Fibroblast of lung (primary cell): ENCODE results near the gene NHS. TPM values are rescaled to one million over a fixed set of nuclear protein-coding genes. Genes with fewer than 3 reads are reported as not detected.
A peak's percentile ranks its signal among the peaks of the same experiment; 100 is the strongest.

Source experiments
- DNase-seq, 2 donors: peaks; one replicate each; pipeline versions ENCODE4 v3.0.0 to v3.0.0-alpha.2; 2010; ENCODE audit warnings: low read depth in 2 of 2
- H2AFZ ChIP-seq: 2 replicates; pipeline ENCODE4 v1.5.1; 2012; ENCODE audit warnings: low read length, control low read depth, inconsistent platforms
- H3K27ac ChIP-seq: 2 replicates; pipeline ENCODE4 v1.5.1; 2011; ENCODE audit warnings: low read length, control low read depth; ENCODE audit not compliant: insufficient read depth
- H3K27me3 ChIP-seq: 2 replicates; pipeline ENCODE4 v1.5.1; 2011; ENCODE audit warnings: mild to moderate bottlenecking, low read length; ENCODE audit not compliant: control insufficient read depth, insufficient read depth
- H3K36me3 ChIP-seq: 2 replicates; pipeline ENCODE4 v1.5.1; 2011; ENCODE audit warnings: low read length; ENCODE audit not compliant: control insufficient read depth, insufficient read depth
- H3K4me1 ChIP-seq: 2 replicates; pipeline ENCODE4 v1.5.1; 2011; ENCODE audit warnings: low read length; ENCODE audit not compliant: control insufficient read depth, insufficient read depth; ENCODE audit errors: extremely low read depth
- H3K4me2 ChIP-seq: 2 replicates; pipeline ENCODE4 v1.5.1; 2011; ENCODE audit warnings: low read length, control low read depth; ENCODE audit not compliant: insufficient read depth; ENCODE audit errors: extremely low read depth
- H3K4me3 ChIP-seq, 4 experiments: fragments of 200-600 bp in 1 of 4; sonication (generic) in 1 of 4; replicated peaks in 1 of 4; 2 replicates each; pipeline ENCODE4 v1.5.1; 2011 to 2016; ENCODE audit warnings: low read length in 4 of 4, low read depth in 3 of 4, mild to moderate bottlenecking in 3 of 4, control low read depth in 2 of 4, inconsistent platforms in 1 of 4, mixed read lengths in 1 of 4; ENCODE audit not compliant: insufficient read depth in 1 of 4; ENCODE audit errors: control extremely low read depth in 1 of 4
- H3K79me2 ChIP-seq: 2 replicates; pipeline ENCODE4 v1.5.1; 2012; ENCODE audit warnings: mild to moderate bottlenecking, low read length, inconsistent platforms; ENCODE audit not compliant: control insufficient read depth, insufficient read depth
- H3K9ac ChIP-seq: 2 replicates; pipeline ENCODE4 v1.5.1; 2011; ENCODE audit warnings: mild to moderate bottlenecking, low read length, control low read depth; ENCODE audit not compliant: insufficient read depth
- H3K9me3 ChIP-seq: 2 replicates; pipeline ENCODE4 v1.5.1; 2012; ENCODE audit warnings: low read depth, low read length; ENCODE audit not compliant: control insufficient read depth, insufficient read depth
- H4K20me1 ChIP-seq: 2 replicates; pipeline ENCODE4 v1.5.1; 2011; ENCODE audit warnings: low read length; ENCODE audit not compliant: control insufficient read depth, insufficient read depth; ENCODE audit errors: extremely low read depth
- EZH2 ChIP-seq: IDR thresholded peaks from 2 replicates; pipeline ENCODE4 v1.5.1; 2012; ENCODE audit warnings: low read length, control low read depth, mild to moderate bottlenecking; ENCODE audit errors: missing control alignments
- polyA minus RNA-seq: library from RNA; depleted of rRNA, polyadenylated mRNA; stranded (reverse); fragments of >200 nt; gene quantifications from 2 replicates; pipeline ENCODE4 v1.2.3, GENCODE V29; 2011; ENCODE audit warnings: low replicate concordance
- polyA plus RNA-seq, 2 donors: library from polyadenylated mRNA; depleted of rRNA in 1 of 2; stranded (reverse) in 1 of 2; unstranded in 1 of 2; fragments of >200 nt; gene quantifications; 2 replicates each; pipeline ENCODE4 v1.2.1, GENCODE V29; 2011 to 2012; ENCODE audit warnings: missing spikeins in 1 of 2
- total RNA-seq: library from RNA; depleted of rRNA; stranded (reverse); fragments of >200 nt; gene quantifications from 2 replicates; pipeline ENCODE4 v1.2.1, GENCODE V29; 2014
- TF ChIP-seq, protein P1 (sequence below), 2 donors: IDR thresholded peaks in 1 of 2; conservative IDR thresholded peaks in 1 of 2; 1 replicate in 1 of 2; 2 replicates in 1 of 2; pipeline ENCODE4 v1.5.1; 2011 to 2012; ENCODE audit warnings: low read length in 2 of 2, control low read depth in 1 of 2, inconsistent platforms in 1 of 2, low read depth in 1 of 2, mild to moderate bottlenecking in 1 of 2

NHS gene
- total RNA-seq (2.1 and 3.8 TPM in 2 replicates), polyA plus RNA-seq (1.4 TPM in 2 replicates), polyA minus RNA-seq (3.6 and 10.7 TPM in 2 replicates)
- 1.5 and 2.0 TPM in 2 replicates for polyA plus RNA-seq (2012)

DNA sequence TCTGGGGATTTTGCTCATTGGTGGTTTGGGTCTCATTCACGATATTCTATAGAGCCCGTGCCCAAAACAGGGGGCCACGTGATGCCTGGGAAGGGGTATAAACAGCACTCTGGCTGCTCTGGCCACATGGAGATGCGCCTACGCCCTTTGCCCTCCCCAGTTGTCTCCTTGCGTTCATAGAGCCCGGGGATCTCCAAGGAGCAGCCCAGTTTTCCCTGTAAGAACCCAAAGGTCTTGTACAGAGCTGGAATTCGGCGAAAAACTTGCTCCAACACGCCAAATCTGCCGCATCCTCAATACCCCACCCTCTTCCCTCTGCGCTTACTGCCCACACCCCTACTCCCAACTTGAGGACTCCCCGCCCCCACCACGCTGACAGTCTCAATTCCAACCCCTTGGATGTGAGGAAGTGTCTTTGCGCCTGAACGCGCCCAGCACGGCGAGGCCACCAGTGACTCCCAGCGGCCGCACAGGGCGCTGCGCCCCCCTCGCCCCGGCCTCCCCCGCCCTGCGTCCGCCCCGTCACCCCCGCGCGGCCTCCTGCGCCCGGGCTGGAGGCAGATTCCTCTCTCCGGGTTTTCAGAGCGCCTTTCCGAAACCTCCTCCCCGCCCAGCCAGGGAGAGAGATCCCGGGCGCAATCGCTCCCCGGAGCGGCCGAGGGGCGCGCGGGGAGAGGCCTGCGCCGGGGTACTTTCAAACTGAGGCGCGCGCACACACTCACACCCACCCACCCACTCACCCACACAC is at the start of gene NHS:
TSS of gene NHS (plus strand) at position 582 of the 748 bp plus-strand sequence. CDS start 558 bp downstream, outside the sequence.
- Histone ChIP-seq H3K4me1 (no peaks in the 10 kb centered on the region), H2AFZ (peak within 1 kb of the TSS; percentile 34), H3K9ac (peak within 1 kb of the TSS; percentile 40), H4K20me1 (no peaks in the 10 kb centered on the region), H3K4me3 (peak within 1 kb of the TSS; percentile 49 to 75 (median 67)), H3K79me2 (no peaks in the 10 kb centered on the region), H3K9me3 (no peaks in the 10 kb centered on the region), H3K27me3 (no peaks in the 10 kb centered on the region), H3K4me2 (peak within 1 kb of the TSS; percentile 88), H3K36me3 (no peaks in the 10 kb centered on the region), H3K27ac (peak within 1 kb of the TSS; percentile 34)
- TF ChIP-seq, protein P1, sequence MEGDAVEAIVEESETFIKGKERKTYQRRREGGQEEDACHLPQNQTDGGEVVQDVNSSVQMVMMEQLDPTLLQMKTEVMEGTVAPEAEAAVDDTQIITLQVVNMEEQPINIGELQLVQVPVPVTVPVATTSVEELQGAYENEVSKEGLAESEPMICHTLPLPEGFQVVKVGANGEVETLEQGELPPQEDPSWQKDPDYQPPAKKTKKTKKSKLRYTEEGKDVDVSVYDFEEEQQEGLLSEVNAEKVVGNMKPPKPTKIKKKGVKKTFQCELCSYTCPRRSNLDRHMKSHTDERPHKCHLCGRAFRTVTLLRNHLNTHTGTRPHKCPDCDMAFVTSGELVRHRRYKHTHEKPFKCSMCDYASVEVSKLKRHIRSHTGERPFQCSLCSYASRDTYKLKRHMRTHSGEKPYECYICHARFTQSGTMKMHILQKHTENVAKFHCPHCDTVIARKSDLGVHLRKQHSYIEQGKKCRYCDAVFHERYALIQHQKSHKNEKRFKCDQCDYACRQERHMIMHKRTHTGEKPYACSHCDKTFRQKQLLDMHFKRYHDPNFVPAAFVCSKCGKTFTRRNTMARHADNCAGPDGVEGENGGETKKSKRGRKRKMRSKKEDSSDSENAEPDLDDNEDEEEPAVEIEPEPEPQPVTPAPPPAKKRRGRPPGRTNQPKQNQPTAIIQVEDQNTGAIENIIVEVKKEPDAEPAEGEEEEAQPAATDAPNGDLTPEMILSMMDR (conservative IDR thresholded peaks at IDR 0.05 in 1 of 2, IDR thresholded peaks at IDR 0.05 in 1 of 2; ENCODE audit: low read depth in 1 of 2, low read length in 2 of 2), result peak; percentile 17 to 43
- TF ChIP-seq EZH2, result no peak
- peak; percentile 75 to 78 for DNase-seq

DNA sequence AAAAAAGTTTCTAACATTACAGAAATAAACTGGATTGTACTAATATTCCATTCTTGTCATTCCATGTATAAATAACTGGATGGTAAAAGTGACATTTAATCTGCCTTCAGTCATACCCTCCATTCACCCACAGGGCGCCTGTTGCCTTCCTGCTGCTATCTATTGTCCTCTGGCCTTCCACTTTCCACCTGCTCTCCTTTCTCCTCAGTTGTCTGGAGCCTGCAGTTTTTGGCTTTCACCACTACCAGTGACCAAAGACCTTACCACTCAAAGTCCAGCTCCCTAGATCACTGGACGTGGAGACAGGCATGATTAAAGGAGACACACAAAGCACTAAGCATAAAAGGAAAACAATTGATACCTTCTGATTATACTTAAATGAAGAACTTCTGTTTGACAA is 46.2 kb upstream of the NHS start:
- H3K4me3 ChIP-seq, result no peak overlapping the region
- H3K36me3 ChIP-seq, result no peaks in the 10 kb centered on the region
- no peak for DNase-seq
- no peak overlapping the region for H3K27ac ChIP-seq
- H3K79me2 ChIP-seq, result no peaks in the 10 kb centered on the region
- H3K27me3 ChIP-seq, result no peaks in the 10 kb centered on the region
- no peak overlapping the region for H3K4me2 ChIP-seq
- no peaks in the 10 kb centered on the region for H4K20me1 ChIP-seq
- no peak for TF ChIP-seq EZH2
- TF ChIP-seq, protein P1 (conservative IDR thresholded peaks at IDR 0.05 in 1 of 2, IDR thresholded peaks at IDR 0.05 in 1 of 2; ENCODE audit: low read depth in 1 of 2, low read length in 2 of 2), result no peak
- no peak overlapping the region for H2AFZ ChIP-seq
- H3K9ac ChIP-seq, result no peak overlapping the region
- no peaks in the 10 kb centered on the region for H3K9me3 ChIP-seq
- H3K4me1 ChIP-seq, result no peaks in the 10 kb centered on the region

DNA sequence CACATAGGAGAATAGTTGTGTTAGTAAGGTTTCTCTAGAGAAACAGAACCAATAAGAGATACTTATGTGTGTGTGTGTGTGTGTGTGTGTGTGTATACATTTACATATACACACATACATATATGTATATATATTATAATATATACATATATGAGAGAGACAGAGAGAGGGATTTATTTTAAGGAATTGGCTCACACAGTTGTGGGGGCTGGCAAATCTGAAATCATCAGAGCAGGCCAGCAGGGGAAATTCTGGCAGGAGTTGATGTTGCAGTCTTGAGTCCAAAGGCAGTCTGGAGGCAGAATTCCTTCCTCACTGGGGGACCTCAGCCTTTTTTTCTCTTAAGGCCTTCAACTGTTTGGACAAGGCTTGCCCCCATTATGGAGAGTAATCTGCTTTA is 38.6 kb upstream of the NHS start:
- Histone ChIP-seq H3K9me3 (no peaks in the 10 kb centered on the region), H3K9ac (no peak overlapping the region), H3K27me3 (no peaks in the 10 kb centered on the region), H3K27ac (no peak overlapping the region), H3K4me2 (no peak overlapping the region), H4K20me1 (no peaks in the 10 kb centered on the region), H2AFZ (no peak overlapping the region), H3K4me3 (no peak overlapping the region), H3K36me3 (no peaks in the 10 kb centered on the region), H3K79me2 (no peaks in the 10 kb centered on the region), H3K4me1 (no peaks in the 10 kb centered on the region)
- no peak for DNase-seq
- no peak for TF ChIP-seq EZH2
- TF ChIP-seq, protein P1 (conservative IDR thresholded peaks at IDR 0.05 in 1 of 2, IDR thresholded peaks at IDR 0.05 in 1 of 2; ENCODE audit: low read depth in 1 of 2, low read length in 2 of 2), result no peak
